Stomach (tissue), 9 donors: ENCODE measurements around the gene RUBCNL. TPM values are rescaled to one million over a fixed set of nuclear protein-coding genes. Genes with fewer than 3 reads are reported as not detected.

Experiments used
- DNase-seq, 2 donors: peaks; one replicate each; pipeline versions ENCODE4 v3.0.0 to v3.0.0-alpha.2; 2013 to 2019
- H3K27ac ChIP-seq, 5 donors: fragments of 200-600 bp in 4 of 5; sonication (generic) in 4 of 5; one replicate each; pipeline ENCODE4 v1.5.1; 2013 to 2019; ENCODE audit warnings: mild to moderate bottlenecking in 1 of 5, moderate library complexity in 1 of 5
- H3K27me3 ChIP-seq, 3 donors: fragments of 200-600 bp; sonication (generic); one replicate each; pipeline ENCODE4 v1.5.1; 2017 to 2019; ENCODE audit warnings: mixed run types in 1 of 3
- H3K36me3 ChIP-seq, 4 donors: fragments of 200-600 bp; sonication (generic); 1 replicate in 3 of 4; 2 replicates in 1 of 4; pipeline ENCODE4 v1.5.1; 2016 to 2019
- H3K4me1 ChIP-seq, 4 donors: fragments of 200-600 bp; sonication (generic); one replicate each; pipeline ENCODE4 v1.5.1; 2016 to 2019
- H3K4me3 ChIP-seq, 4 donors: fragments of 200-600 bp; sonication (generic) in 3 of 4; one replicate each; pipeline ENCODE4 v1.5.1; 2016 to 2019; ENCODE audit warnings: mild to moderate bottlenecking in 1 of 4
- H3K9me3 ChIP-seq, 4 donors: fragments of 200-600 bp; sonication (generic); one replicate each; pipeline ENCODE4 v1.5.1; 2016 to 2019
- CTCF ChIP-seq, 7 experiments: fragments of 450-650 bp in 4 of 7; fragments of 200-600 bp in 3 of 7; sonication (generic) in 3 of 7; IDR thresholded peaks; one replicate each; pipeline ENCODE4 v1.5.1; 2016 to 2019; ENCODE audit warnings: antibody characterized with exemption in 7 of 7, control low read depth in 2 of 7, mild to moderate bottlenecking in 1 of 7
- EP300 ChIP-seq: sonication (generic); formaldehyde crosslinking; IDR thresholded peaks from one replicate; pipeline ENCODE4 v1.6.1; 2017; ENCODE audit warnings: antibody characterized with exemption
- POLR2A ChIP-seq, 4 donors: fragments of 450-650 bp; IDR thresholded peaks; one replicate each; pipeline ENCODE4 v1.6.1; 2016; ENCODE audit warnings: antibody characterized with exemption in 4 of 4, control low read depth in 2 of 4, mild to moderate bottlenecking in 1 of 4, moderate library complexity in 1 of 4
- POLR2AphosphoS5 ChIP-seq, 3 donors: sonication (generic); formaldehyde crosslinking; IDR thresholded peaks; one replicate each; pipeline ENCODE4 v1.6.1; 2016; ENCODE audit warnings: antibody characterized with exemption in 3 of 3
- WGBS, 5 donors: extraction: QIAGEN DNeasy Blood & Tissue Kit in 3 of 5; methylation state at CpG; one replicate each; pipeline versions ENCODE4 v1.1.5 to v1.1.7; 2013 to 2018; 5-methylcytosine and 5-hydroxymethylcytosine counted together
- intact Hi-C: fragments of 100-400 bp; cut with DNase I; formaldehyde crosslinking; loops from one replicate; pipeline ENCODE4 v1.15.1; 2023; ENCODE audit warnings: low total_unique reads
- polyA plus RNA-seq, 3 donors: library from polyadenylated mRNA; stranded (reverse); fragments of 200-250 nt; gene quantifications; one replicate each; pipeline ENCODE4 v1.2.3, GENCODE V29; 2013
- small RNA-seq, 4 donors: library from RNA; depleted of rRNA; stranded (forward); fragments of <200 nt; gene quantifications; one replicate each; pipeline ENCODE3, GENCODE V24; 2016
- total RNA-seq, 5 donors: library from RNA; depleted of rRNA; stranded (reverse); fragments of >200 nt; gene quantifications; one replicate each; pipeline versions ENCODE4 v1.1.0 to v1.2.3, GENCODE V29; 2014 to 2016
- donor health status: healthy with polysubstance abuse.
- donor health status: Bipolar disorder and iron deficiency.
- donor health status: healthy.

Gene RUBCNL
- total and polyA plus RNA-seq, 8 donors, result 0.46 to 7.7 (median 2.7) TPM; not detected in 2

GRCh38 chr13:46297361-46297811, 89.7 kb downstream of the RUBCNL start:
- peaks cover 0 to 3% (median 0%) of the 10 kb centered on the region in 4 donors for H3K9me3 ChIP-seq
- H3K4me1 ChIP-seq, result peaks cover 9 to 37% (median 17%) of the 10 kb centered on the region in 4 donors
- no peaks in the 10 kb centered on the region for H3K36me3 ChIP-seq
- peak overlapping the region in 4 of 5 donors; percentile 42 to 73 (median 58) for H3K27ac ChIP-seq
- no peak for DNase-seq
- H3K27me3 ChIP-seq, result no peaks in the 10 kb centered on the region
- TF ChIP-seq POLR2A (IDR thresholded peaks at IDR 0.05), result no peak
- peak in 1 of 3 donors; percentile 29 for TF ChIP-seq POLR2AphosphoS5 (IDR thresholded peaks at IDR 0.05)
- no peak overlapping the region for H3K4me3 ChIP-seq
- intact Hi-C loops, result no loop called here
- 22 to 38% (median 28%) methylated on average over 3 of the region's 3 CpGs for WGBS, 5 donors

DNA sequence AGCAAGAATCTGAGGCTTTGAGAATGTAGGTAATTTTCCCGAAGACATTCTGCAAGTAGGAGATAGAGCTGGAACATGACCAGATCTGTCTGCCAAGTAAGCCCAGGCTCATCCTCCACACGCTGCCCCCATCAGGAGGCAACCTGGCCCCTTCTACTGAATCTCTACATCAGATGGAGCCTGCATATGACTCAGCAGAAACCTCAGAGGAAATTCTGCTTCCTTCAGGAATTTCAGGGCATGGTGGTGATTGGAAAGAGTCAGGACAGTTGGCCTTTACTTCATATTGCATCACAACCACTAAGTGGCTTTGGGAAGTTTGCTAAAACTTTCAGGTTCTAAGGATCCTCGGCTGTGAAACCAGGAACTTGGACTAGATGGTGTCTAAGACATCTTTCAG, 90.1 kb downstream of the RUBCNL start:
- peaks cover 0 to 3% (median 0%) of the 10 kb centered on the region in 4 donors for H3K9me3 ChIP-seq
- peaks cover 9 to 37% (median 17%) of the 10 kb centered on the region in 4 donors for H3K4me1 ChIP-seq
- H3K4me3 ChIP-seq, result no peak overlapping the region
- no peak for DNase-seq
- H3K27ac ChIP-seq, result peak overlapping the region in 4 of 5 donors; percentile 42 to 73 (median 58)
- intact Hi-C loops, result no loop called here
- no peaks in the 10 kb centered on the region for H3K36me3 ChIP-seq
- H3K27me3 ChIP-seq, result no peaks in the 10 kb centered on the region
- TF ChIP-seq CTCF (IDR thresholded peaks at IDR 0.05) (no peak), POLR2AphosphoS5 (IDR thresholded peaks at IDR 0.05) (no peak), POLR2A (IDR thresholded peaks at IDR 0.05) (no peak), EP300 (no peak)
- WGBS, 5 donors, result 32 to 58% (median 48%) methylated on average over 3 of the region's 3 CpGs

GRCh38 chr13:46296115-46296822, 90.8 kb downstream of the RUBCNL start:
- no peaks in the 10 kb centered on the region for H3K9me3 ChIP-seq
- no peaks in the 10 kb centered on the region for H3K36me3 ChIP-seq
- no peaks in the 10 kb centered on the region for H3K27me3 ChIP-seq
- H3K4me3 ChIP-seq, result no peak overlapping the region
- peak overlapping the region in 4 of 5 donors; percentile 42 to 73 (median 58) for H3K27ac ChIP-seq
- peak in 1 of 2 donors; percentile 56 for DNase-seq
- 73 to 85% (median 77%) methylated on average over 3 of the region's 3 CpGs for WGBS, 5 donors
- peaks cover 9 to 37% (median 17%) of the 10 kb centered on the region in 4 donors for H3K4me1 ChIP-seq
- TF ChIP-seq POLR2AphosphoS5 (IDR thresholded peaks at IDR 0.05) (peak in 1 of 3 donors; percentile 1), CTCF (IDR thresholded peaks at IDR 0.05) (no peak)
- intact Hi-C loops, result no loop called here

GRCh38 chr13:46295491-46296114, 91.4 kb downstream of the RUBCNL start:
- intact Hi-C loops, result no loop called here
- H3K27ac ChIP-seq, result peak overlapping the region in 4 of 5 donors; percentile 28 to 73 (median 54)
- no peaks in the 10 kb centered on the region for H3K27me3 ChIP-seq
- WGBS, 5 donors, result 47 to 66% (median 54%) methylated on average over 7 of the region's 7 CpGs
- no peaks in the 10 kb centered on the region for H3K9me3 ChIP-seq
- TF ChIP-seq POLR2AphosphoS5 (IDR thresholded peaks at IDR 0.05), result peak in 1 of 3 donors; percentile 33
- no peak for TF ChIP-seq EP300
- DNase-seq, result peak; percentile 34 to 45
- no peaks in the 10 kb centered on the region for H3K36me3 ChIP-seq
- no peak overlapping the region for H3K4me3 ChIP-seq
- H3K4me1 ChIP-seq, result peaks cover 9 to 37% (median 17%) of the 10 kb centered on the region in 4 donors

- intact Hi-C loops, result no loop called here
- H3K4me3 ChIP-seq, result no peak overlapping the region
- no peaks in the 10 kb centered on the region for H3K36me3 ChIP-seq
- peaks cover 9 to 37% (median 17%) of the 10 kb centered on the region in 4 donors for H3K4me1 ChIP-seq
- no peak for DNase-seq
- no peak for TF ChIP-seq CTCF (IDR thresholded peaks at IDR 0.05)
- no peak for TF ChIP-seq POLR2AphosphoS5 (IDR thresholded peaks at IDR 0.05)
- TF ChIP-seq POLR2A (IDR thresholded peaks at IDR 0.05), result no peak
- TF ChIP-seq EP300, result no peak
- 79 to 86% (median 82%) methylated on average over 3 of the region's 3 CpGs for whole genome bisulfite sequencing, 5 donors
- H3K27me3 ChIP-seq, result no peaks in the 10 kb centered on the region
- no peak overlapping the region for H3K27ac ChIP-seq
- H3K9me3 ChIP-seq, result no peaks in the 10 kb centered on the region
Observed at GRCh38 chr13:46293436-46293835, 93.6 kb downstream of the RUBCNL start.

Small RNA genes within 50 kb of the gene (small RNA-seq; reads per million reads assigned to genes)
- gene RNU2-6P (0.39 to 3.2 (median 0.82) reads per million in 4 donors), gene RNU6-68P (0 reads per million in 4 donors)

Other genes starting within 250 kb of the RUBCNL start
- 10 to 100 TPM in 4 of 5 donors, not detected in 1; 12.8 to 44.6 (median 33.0) TPM for gene LCP1, start 205.1 kb downstream of the RUBCNL start, total RNA-seq
- gene LCP1, start 205.1 kb downstream of the RUBCNL start, polyA plus RNA-seq, result 10 to 100 TPM; 10.6 to 20.0 (median 14.1) TPM
- under 1 TPM in 1 of 5 donors, not detected in 4; 0.73 TPM for gene LRRC63, start 175.3 kb downstream of the RUBCNL start, total RNA-seq
- gene LRRC63, start 175.3 kb downstream of the RUBCNL start, polyA plus RNA-seq, result not detected
- 10 to 100 TPM; 14.2 to 70.6 (median 50.9) TPM for gene LRCH1, start 165.9 kb upstream of the RUBCNL start, total RNA-seq
- 1 to 10 TPM; 5.4 to 8.4 (median 7.5) TPM for gene LRCH1, start 165.9 kb upstream of the RUBCNL start, polyA plus RNA-seq